Stimulated activated CD4-positive, alpha-beta T cell treated with anti-CD3 and anti-CD28 coated beads, Interleukin-15, amount 100 ng/mL, for 1 hour (primary cell): Measurements from ENCODE around the gene TRAF5.
"Not testable (repeated sequence)": the region's sequence is repeated elsewhere in the genome, so short reads cannot be mapped to it uniquely, and the experiment has no call there.

Source experiments
- DNase-seq, 2 donors: peaks; one replicate each; pipeline ENCODE4 v3.0.0-alpha.2; 2020; ENCODE audit warnings: low read depth in 1 of 2, low spot score in 1 of 2

The TRAF5 gene

DNA sequence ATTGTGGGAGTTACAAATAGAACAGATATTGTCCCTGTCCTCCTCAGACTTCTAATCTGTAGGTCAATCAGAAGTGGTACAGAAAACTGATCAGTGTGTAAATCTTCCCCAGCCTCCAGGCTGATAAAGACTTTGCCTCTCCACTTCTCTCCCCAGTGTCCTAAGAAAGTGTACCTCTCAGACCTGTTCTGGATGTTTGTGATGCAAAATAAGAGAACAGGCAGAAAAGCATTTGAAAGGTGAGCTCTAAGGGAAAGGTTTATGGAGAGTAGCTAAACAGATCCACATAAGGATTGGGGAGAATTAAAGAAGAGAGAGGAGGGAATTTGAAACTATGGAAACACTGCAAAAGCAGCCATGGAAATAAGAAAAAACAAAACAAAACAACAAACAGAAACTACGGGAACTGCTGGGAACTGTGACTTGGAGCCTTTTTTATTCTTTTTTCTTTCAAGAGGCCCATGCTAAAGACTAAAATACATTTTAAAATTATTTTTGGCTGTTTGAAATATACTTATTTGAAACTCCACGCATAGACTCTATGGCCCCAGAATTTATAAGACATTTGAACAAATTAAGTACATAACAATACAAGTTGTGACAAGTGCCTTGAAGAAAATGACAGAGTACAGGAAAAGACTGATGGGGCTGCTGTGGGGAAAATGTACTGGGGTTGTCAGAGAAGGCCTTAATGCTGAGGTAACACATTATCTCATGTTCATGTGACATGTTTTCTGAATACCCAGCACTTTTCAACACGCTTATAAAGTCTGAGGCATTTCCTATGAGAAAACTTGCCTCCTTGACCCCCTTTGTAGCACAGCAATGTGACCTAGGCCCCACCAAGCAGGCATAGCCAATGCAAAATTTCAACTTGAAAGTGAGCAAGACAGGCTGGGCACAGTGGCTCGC, 51.2 kb downstream of the TRAF5 start:
- no peak for DNase-seq

- DNase-seq = no peak
Measured at GRCh38 chr1:211378844-211379243, 52.2 kb downstream of the TRAF5 start.

DNA sequence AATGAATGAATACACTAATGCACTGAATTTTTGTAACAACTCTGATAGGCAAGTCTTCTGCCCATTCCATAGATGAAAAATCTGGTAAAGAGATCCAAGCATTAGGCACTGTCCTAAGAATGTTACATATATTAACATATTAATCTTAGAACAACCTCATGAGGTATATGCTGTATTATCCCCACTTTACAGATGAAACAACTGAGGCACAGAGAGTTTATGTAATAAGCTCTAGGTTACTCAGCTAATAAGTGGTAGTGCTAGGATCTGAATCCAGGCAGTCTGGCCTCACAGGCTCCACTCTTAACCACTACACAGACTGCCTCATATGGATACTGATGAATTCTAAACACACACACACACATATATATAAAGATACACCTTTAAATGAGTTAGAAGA, 52.8 kb downstream of the TRAF5 start:
- DNase-seq = no peak

DNA sequence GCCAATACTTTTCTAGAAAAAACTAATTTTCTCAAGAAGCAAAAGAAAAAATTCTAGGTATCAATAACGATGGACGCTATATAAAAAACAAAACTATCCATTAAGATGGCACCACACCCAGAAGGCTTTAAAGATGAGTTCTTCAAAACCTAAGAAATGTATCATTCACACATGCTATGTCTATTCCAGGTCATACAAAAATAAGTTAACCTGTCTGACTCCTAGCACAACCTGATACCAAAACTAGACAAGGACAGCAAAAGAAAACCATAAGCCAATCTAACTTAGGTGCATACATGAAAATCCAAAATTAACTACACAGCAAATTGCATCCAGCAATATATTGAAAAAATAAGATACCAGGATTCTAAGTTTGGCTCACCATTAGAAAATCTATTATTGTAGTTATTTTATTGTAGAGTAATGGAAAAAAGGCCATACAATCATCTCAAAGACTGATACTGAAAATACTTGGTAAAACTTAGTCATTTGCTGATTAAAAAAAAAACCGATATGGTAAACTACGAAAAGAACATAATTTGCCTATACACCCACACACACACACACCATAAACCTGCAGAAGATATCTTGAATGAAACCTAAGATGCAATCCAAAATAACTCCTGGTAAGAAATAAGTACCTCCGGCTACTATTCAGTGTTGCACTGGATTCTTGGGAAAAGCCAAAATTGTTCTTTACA, 55.0 kb downstream of the TRAF5 start:
- peak in 1 of 2 donors; percentile 9 for DNase-seq

DNA sequence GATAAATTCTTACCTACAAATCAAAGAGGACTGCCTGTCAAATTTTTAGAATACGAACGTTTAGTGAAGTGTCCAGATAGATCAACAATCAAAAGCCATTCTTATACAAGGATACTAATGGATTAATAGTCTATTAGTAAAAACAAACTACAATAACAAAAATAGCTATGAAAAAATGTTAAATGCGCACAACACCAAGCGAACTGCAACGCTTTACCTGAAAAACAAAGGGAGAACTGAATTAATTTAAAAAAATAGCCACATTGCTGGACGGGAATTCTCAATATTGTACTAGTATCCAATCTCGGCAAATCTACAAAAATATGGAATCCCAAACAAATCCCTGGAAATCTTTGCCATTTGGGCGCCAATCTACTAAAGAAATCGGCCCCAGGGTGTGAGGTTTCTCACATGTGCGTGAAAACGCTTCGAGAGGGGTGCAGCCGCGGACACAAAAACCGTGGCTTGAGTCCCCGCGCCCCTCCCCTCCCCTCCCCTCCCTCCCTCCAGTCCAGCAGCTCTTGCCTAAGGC, 55.6 kb downstream of the TRAF5 start:
- no peak for DNase-seq

- peak; percentile 61 to 62 for DNase-seq
Measured at GRCh38 chr1:211382714-211383480, 56.3 kb downstream of the TRAF5 start.

GRCh38 chr1:211384524-211384923, 57.9 kb downstream of the TRAF5 start:
- DNase-seq = no peak

- DNase-seq = no peak
Measured at GRCh38 chr1:211386921-211387320, 60.3 kb downstream of the TRAF5 start.

DNA sequence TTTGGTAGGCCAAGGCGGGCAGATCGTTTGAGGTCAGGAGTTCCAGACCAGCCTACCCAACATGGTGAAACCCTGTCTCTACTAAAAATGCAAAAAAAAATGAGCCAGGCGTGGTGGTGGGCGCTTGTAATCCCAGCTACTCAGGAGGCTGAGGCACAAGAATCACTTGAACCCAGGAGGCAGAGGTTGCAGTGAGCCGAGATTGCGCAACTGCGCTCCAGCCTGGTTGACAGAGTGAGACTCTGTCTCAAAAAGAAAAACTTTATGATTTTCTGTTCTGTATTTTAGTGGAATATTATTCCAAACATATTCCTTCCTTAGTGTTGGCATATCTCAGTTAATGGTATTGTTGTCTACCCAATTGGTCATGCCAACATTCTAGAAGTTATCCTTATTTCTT, 64.2 kb downstream of the TRAF5 start:
- not testable (repeated sequence) for DNase-seq

DNA sequence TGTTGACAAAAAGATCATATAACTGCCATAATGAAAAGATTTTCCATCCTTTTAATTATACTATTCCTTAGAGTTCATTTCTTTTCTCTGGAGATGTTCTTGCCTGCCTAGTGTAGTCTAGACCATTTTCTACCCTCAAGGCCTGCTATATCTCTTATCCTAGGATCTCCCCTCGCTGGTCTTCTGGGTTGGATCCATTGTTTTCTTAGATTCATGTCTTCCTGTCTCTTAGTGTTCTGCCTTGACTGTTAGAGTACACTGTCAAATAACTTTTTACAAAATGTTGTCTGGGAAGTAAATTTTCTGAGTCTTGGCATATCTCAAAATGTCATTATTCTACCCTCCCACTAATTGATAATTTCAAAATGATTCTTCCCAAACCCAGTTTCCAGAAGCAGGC, 66.6 kb downstream of the TRAF5 start:
- DNase-seq = no peak

DNA sequence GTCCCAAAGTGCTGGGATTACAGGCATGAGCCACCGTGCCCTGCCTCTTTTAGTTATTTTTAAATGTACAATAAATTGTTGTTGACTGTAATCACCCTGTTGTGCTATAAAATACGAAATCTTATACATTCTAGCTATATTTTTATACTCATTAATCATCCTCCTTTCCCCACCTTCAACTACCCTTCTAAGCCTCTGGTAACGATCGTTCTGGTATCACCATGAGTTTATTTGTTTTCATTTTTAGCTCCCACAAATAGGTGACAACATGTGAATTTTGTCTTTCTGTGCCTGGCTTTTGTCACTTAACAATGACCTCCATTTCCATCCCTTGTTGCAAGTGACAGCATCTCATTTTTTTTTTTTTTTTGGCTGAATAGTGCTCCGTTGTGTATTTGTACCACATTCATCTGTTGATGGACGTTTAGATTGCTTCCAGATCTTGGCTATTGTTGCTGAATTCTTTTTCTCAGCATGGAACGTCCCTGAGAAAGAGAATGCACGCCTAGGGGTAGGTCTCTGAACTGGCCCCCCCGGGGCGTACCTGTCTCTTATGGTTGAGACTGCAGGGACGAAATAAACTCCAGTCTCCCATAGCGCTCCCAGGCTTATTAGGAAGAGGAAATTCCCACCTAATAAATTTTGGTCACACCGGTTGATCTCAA, 71.8 kb downstream of the TRAF5 start:
- DNase-seq = not testable (repeated sequence)

GRCh38 chr1:211399851-211400393, 73.3 kb downstream of the TRAF5 start:
- not testable (repeated sequence) for DNase-seq

DNA sequence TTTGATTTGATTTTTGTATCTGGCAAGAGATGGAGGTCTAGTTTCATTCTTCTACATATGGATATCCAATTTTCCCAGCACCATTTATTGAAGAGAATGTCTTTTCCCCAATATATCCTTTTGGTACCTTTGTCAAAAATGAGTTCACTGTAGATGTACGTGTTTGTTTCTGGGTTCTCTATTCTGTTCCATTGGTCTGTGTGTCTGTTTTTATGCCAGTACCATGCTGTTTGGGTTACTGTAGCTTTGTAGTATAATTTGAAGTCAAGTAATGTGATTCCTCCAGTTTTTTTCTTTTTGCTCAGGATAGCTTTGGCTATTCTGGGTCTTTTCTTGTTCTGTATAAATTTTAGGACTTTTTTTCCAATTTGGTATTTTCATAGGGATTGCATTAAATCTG, 75.1 kb downstream of the TRAF5 start:
- DNase-seq = not testable (repeated sequence)

GRCh38 chr1:211406086-211406485, 79.5 kb downstream of the TRAF5 start:
- not testable (repeated sequence) for DNase-seq

DNA sequence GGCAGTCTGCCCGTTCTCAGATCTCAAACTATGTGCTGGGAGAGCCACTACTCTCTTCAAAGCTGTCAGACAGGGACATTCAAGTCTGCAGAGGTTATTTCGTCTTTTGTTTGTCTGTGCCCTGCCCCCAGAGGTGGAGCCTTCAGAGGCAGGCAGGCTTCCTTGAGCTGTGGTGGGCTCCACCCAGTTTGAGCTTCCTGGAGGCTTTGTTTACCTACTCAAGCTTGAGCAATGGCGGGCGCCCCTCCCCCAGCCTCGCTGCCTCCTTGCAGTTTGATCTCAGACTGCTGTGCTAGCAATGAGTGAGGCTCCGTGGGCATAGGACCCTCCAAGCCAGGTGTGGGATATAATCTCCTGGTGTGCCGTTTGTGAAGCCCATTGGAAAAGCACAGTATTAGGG, 81.1 kb downstream of the TRAF5 start:
- not testable (repeated sequence) for DNase-seq

DNA sequence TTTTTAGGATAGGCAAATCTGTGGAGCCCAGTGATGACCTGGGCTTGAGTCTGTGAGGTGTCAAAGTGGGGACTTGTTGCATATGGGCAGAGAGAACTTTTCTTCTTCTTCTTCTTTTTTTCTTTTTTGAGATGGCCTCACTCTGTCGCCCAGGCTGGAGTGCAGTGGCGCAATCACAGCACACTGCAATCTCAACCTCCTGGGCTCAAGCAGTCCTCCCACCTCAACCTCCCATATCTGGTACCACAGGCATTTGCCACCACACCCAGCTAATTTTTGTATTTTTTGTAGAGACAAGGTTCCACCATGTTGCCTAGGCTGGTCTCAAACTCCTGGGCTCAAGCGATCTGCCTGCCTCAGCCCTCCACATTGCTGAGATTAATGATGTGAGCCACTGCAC, 85.0 kb downstream of the TRAF5 start:
- no peak for DNase-seq

GRCh38 chr1:211415700-211416099, 89.1 kb downstream of the TRAF5 start:
- DNase-seq = no peak

DNA sequence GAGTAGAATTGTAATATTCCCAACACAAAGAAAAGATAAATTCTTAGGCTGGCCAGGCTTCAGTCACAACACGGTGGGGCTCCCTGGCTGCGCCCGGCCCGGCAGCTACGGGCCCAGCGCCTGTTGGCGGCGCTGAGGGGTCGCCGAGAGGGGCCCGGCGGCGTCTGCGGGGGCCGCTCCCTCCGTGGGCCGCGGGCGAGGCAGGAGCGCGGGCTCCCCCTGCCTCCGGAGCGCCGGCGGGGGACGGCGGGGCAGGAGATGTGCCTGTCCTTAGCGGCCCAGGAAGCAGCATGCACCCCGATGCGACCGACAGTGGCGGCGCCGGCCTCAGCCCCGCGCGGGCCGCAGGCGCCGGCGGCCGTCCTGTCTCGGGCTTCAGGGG, 89.6 kb downstream of the TRAF5 start:
- peak; percentile 11 to 33 for DNase-seq

GRCh38 chr1:211416628-211417323, 90.1 kb downstream of the TRAF5 start:
- peak; percentile 15 to 37 for DNase-seq

- DNase-seq = no peak
Measured at GRCh38 chr1:211420389-211420788, 93.8 kb downstream of the TRAF5 start.
